ENCODE data around the gene RNU4-1.

DNA sequence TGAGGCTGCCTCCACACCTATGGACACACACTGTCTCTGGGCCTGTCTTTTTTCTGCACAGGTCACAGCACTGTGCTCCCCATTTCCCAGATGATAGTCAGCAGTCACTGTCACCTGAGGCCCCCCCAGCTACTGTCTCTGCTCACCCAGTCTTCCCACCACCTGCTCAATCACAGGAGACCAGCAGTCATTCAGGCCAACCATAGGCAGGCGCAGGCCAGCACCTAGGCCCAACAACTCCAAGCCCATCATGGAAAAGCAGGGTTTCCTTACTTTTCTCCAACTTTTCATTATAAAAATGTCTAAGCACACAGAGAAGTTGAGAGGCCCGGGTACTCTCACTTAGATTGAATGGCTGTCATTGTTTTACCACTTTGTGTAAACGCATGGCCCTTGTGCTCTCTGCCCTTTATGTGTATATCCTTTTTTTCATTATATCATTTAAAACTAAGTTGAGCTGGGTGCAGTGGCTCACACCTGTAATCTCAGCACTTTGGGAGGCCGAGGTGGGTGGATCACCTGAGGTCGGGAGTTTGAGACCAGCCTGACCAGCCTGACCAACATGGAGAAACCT lies 34.6 kb downstream of the RNU4-1 start:
- TF ChIP-seq, protein P1, sequence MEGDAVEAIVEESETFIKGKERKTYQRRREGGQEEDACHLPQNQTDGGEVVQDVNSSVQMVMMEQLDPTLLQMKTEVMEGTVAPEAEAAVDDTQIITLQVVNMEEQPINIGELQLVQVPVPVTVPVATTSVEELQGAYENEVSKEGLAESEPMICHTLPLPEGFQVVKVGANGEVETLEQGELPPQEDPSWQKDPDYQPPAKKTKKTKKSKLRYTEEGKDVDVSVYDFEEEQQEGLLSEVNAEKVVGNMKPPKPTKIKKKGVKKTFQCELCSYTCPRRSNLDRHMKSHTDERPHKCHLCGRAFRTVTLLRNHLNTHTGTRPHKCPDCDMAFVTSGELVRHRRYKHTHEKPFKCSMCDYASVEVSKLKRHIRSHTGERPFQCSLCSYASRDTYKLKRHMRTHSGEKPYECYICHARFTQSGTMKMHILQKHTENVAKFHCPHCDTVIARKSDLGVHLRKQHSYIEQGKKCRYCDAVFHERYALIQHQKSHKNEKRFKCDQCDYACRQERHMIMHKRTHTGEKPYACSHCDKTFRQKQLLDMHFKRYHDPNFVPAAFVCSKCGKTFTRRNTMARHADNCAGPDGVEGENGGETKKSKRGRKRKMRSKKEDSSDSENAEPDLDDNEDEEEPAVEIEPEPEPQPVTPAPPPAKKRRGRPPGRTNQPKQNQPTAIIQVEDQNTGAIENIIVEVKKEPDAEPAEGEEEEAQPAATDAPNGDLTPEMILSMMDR (IDR thresholded peaks at IDR 0.05), result no peak
- no peak for TF ChIP-seq EP300 (IDR thresholded peaks at IDR 0.05)

Measured in esophagus muscularis mucosa (tissue), 3 donors.